GM21447 (cell line): ENCODE results near the gene PLIN4.
"Not testable (repeated sequence)": the region's sequence is repeated elsewhere in the genome, so short reads cannot be mapped to it uniquely, and the experiment has no call there.

Source experiments
- ATAC-seq: cut with Tn5 transposase; IDR thresholded peaks from one replicate; pipeline ENCODE4 v1.9.1; 2021; ENCODE audit not compliant: unreplicated experiment

The PLIN4 gene

DNA sequence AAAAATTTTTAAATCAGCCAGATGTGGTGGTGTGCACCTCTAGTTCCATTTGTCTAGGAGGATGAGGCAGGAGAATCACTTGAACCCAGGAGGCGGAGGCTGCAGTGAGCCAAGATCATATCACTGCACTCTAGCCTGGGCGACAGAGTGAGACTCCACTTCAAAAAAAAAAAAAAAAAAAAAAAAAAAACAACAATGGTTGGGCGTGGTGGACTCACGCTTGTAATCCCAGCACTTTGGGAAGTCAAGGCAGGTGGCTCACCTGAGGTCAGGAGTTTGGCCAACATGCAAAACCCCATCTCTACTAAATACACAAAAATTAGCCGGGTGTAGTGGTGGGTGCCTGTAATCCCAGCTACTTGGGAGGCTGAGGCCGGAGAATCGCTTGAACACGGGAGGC lies 9.1 kb upstream of the PLIN4 start:
- ATAC-seq, result not testable (repeated sequence)

DNA sequence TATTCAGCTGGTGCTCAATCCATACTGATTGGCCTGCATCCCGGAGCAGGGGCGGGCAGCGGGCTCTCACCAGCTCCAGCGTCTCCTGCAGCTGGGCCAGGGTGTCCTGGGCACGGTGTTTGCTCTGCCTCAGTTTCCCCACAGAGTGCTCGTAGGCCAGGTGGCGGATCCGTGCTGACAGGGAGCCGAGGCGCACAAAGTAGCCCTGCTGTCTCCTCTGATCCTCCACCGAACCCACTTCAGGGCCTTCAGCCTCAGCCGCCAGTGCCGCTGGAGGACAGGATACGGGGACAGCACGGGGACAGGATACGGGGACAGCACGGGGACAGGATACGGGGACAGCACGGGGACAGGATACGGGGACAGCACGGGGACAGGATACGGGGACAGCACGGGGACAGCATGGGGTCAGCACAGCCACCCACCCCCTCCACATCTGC lies 7.3 kb upstream of the PLIN4 start:
- ATAC-seq, result no peak

DNA sequence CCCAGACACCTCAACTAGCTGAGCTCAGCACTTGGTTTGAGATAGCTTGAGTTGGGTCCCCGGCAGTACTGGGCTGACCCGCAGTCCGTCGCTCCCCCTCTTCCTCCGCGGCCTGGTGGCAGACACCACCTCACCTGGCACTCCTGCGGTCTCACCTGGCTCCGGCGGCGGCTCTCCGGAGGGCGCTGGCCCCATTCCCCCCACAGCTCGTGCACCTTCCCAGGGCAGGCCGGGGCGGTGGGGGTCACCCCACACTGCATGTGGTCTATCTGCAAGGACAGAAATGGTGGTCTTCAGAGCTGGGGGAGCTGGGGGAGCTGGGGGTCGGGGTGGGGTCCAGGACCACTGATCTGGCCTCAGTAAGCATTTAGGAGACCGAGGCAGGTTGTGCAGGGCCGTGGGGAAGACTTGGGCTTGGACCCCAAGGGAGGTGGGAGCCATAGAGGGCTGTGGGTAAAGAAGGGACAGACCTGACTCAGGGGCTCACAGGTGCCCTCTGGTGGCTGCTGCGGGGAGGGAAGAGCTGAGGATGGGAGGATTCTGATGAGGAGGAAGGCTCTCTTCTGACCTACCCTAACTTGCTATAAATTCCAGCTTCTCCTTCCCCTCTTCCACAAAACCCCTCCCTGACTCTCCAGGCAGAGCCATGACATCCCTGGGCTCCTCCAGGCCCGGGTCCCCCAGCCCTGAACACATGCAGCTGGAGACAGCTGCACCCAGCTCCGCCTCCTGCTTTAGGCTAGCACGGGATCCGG lies 6.7 kb upstream of the PLIN4 start:
- ATAC-seq, result no peak

DNA sequence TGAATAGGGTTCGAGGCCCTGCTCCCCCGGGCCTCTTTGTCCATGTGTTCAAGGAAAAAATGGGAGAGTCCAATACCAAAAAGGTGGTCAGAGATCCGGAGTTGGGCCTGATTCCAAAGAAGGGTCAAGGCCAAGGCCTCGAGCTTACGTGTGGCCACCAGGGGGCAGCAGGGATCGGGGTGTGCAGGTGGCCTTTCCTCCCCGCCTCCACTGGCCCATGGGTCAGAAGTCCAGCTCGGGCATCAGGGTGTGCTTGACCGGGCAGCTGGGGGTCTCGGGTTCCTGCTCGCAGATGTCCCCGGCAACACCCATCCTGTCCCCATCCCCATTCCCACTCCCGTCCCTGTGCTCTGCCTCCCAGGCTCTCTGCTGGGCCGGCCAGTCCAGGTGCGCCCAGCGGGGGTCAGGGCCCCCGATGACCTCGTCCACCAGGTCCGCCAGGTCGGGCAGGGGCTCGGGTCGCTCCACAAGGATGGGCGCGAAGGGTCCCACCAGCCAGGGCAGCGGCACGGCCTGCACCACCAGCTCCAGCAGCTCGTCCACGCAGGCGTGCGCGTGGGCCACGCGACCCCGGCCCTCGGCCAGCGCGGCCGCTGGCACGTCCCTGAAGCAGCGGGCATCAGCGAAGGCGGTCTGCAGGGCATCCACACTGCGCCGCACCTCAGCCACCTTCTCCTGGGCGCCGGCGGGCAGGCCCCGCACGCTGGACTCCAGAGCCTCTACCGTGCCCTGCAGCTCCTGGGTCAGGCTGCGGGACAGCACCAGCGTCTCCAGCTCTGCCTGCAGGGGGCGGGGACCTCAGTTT lies 5.2 kb upstream of the PLIN4 start:
- ATAC-seq, result no peak

DNA sequence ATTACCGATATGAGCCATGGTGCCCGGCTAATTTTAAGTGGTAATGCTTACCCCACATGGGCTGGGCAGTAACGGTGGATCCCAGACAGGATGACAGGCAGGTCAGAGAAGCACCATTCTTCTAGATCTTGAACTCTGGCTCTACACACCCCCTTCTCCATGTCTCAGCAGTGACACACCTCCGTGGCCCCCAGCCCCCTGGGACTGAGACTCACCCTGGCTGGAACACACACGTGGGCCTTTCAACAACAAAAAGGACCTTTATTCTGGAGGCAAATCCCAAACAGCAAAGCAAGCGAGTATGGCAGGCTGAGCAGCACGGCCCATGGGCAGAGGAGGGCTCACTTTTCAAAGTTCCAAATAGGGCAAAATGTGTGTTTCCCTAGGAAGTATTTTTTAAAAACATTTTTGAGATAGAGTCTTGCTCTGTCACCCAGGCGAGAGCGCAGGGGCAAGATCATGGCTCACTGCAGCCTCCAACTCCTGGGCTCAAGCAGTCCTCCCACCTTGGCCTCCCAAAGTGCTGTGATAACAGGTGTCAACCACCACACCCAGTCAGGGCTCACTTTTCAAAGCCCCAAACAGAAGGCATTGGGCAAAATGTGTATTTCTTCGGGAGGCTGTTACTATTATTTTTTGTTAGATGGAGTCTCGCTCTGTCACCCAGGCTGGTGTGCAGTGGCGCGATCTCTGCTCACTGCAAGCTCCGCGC lies 4.2 kb upstream of the PLIN4 start:
- ATAC-seq, result no peak

DNA sequence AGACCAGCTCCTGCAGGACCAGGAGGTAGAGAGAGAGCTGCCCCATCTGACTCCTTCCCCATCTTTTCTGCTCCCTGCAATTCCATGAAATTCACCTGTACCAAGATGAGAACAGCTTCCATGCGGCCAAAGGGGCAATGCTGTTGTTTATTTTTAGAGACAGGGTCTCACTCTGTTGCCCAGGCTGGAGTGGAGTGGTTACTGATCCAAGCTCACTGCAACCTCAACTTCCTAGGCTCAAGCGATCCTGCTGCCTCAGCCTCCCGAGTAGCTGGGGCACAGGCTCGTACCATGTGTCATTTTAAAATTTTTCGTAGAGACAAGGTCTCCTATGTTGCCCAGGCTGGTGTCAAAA lies 3.6 kb upstream of the PLIN4 start:
- no peak for ATAC-seq

DNA sequence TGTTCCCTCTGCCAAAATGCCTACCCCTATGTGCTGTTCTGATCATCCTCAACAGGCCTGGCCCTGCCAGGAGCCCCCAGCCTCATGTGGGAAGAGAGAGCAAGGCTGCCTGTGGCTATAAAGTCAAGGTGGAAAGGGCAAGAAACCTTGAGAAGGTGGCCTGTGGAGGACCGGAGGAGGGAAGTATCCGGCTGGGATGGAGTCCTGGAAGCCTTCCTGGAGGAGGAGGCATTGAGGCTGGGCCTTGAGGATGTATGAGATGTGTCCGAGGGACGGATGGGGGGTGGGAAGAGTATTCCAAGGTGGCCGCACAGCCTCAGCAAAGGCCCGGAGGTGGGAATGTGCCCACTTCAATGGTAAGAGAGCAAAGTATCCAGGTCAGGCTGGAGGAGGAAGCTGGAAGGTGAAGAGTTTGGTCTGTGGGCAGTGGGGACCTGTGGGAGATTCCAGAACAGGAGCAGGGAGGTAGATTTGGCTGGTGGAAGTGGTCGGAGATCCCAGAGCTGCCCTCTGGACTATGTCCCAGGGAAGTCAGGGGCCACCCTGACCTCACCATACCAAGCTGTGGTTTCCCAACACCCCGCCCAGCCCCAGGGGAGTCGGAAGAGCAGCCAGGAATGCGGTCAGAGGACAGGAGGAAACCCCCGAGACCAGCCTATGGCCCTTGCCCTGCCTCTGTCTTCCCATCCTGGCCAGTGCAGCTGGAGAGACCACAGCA lies 3.0 kb upstream of the PLIN4 start:
- no peak for ATAC-seq

DNA sequence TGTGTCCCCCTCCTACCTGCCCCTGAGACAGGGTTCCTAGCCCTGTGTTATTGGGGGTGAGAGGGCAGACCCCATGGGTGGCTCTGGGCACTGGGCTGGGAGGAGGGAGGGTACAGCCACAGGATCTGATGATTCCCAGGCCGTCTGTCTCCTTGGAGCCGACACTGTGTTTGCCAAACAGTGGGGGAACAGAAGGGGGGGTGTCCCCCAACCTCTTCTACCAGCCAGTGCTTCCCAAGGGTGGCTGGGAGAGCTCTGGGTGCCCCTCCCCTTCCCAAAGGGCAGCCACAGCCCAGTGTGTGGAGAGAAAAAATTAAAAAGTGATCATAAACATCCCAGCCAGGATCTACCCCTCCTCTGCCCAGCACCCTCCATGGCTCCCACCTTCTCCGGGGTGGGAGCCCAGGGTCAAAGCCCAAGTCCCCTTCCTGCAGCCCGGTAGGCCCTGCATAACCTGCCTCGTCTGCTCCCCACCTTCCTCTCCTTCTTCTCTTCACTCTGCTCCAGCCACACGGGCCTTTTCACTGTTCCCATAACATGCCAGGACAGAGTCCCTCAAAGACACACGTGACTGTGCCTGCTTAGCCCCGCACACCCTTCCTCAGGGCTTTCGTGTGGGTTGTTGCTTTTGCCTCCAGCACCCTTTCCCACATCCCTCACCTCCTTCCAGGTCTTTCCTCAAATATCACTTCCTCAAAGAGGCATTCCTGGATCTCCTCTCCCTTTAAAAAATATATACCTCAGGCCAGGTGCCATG lies 1.4 kb upstream of the PLIN4 start:
- ATAC-seq, result no peak

DNA sequence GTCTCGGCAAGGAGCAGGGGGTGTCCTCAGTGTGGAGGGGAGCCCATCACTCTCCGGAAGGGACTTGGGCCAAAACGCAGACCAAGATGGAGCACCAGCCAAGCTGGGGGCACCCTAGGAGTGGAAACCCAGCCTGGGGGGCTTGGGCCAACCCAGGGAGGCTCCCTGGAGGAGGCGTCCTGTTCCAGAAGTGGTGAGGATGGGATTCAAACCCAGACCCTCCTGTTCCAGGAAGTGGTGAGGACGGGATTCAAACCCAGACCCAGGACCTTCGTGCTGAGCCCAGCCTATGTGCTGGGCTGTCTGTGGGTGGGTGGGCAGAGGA lies 848 bp upstream of the PLIN4 start:
- ATAC-seq, result no peak

DNA sequence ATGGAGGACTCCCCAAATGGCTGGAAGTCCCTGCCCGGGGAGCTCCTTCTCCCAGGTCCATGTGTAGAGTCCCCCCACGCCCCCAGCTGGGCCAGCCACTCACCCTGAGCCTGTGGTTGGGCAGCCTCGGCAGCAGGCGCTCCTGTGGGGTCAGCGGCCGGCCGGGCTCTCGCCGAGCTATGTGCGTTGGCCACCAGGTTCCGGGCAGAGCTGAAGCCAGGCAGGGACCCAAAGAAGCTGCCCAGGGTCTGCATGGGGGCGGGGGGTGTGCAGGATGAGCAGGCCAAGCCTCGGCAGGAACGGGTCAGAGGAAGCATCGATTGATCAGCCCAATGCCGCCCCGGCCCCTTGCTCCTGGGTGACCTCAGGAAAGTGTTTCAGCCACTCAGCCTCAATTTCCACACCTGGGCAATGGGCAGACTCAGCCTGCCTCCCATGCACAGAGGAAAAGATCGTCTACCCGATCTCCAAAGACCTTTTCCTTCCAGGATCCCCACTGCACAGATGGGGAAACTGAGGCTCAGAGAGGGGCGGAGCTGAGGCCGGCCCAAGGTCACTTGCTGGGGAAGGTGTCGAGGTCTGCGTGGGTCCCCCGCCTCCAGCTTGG lies 732 bp downstream of the PLIN4 start:
- no peak for ATAC-seq

DNA sequence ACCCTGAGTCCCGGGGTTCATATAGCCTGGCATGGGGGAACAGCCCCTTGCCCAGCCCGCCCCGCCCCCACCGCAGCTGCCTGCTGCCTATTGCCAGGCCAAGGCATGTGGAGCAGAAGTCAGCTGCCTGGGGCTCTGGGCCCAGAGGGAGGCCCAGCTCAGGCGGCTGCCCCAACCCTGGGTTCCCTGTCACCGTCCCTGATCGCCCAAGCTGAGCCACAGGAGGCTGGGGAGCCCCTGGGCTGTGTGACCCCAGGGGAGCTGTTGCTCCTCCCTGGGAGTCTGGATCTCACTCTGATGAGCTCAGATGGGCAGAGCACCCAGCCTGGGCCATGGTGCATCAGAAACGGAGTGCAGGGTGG lies 1.4 kb downstream of the PLIN4 start:
- ATAC-seq, result no peak

DNA sequence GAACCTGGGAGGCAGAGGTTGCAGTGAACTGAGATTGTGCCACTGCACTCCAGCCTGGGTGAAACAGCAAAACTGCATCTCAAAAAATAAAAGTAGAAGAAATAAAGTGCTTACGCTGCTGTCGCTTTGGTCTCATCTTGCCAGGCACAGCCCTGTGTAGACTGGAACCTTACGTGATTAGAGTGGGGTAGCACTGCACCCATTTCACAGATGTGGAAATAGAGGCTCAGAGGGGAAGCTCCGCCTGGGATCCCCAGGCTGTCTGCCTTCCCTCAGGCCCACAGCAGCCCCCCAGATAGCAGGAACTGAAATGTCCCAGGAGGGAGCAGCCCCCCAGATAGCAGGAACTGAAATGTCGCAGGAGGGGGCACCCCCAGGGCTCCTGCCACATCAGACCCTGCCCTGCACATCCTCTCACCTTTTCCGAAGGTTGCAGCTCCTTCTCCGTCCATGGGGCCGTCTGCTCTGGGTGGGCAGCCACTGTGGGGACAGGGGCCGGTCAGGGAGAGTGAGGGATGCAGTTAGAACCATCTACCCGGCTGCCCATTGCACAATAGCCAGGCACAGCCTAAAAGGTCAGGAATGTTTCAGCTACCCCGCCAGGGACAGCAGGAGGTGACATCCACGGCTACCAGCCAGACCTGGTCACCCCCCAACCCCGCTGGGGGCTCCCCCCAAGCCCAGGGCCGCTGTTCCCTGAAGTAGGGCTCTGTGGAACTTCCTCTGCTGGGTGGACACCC lies 1.9 kb downstream of the PLIN4 start:
- no peak for ATAC-seq

DNA sequence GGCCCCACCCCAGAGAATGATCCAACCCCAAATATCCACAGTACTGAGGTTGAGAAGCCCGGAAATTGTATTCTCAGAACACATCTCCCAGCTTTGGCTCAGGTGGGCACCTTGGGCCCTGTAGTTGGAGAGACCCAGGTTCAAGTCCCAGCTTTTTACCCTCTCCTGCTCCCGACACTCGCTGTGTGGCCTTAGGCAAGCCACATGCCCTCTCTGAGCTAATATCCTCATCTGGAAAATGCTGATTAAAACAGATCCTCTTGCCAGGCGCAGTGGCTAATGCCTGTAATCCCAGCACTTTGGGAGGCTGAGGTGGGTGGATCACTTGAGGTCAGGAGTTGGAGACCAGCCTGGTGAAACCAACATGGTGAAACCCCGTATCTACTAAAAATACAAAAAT lies 2.6 kb downstream of the PLIN4 start:
- ATAC-seq, result no peak

DNA sequence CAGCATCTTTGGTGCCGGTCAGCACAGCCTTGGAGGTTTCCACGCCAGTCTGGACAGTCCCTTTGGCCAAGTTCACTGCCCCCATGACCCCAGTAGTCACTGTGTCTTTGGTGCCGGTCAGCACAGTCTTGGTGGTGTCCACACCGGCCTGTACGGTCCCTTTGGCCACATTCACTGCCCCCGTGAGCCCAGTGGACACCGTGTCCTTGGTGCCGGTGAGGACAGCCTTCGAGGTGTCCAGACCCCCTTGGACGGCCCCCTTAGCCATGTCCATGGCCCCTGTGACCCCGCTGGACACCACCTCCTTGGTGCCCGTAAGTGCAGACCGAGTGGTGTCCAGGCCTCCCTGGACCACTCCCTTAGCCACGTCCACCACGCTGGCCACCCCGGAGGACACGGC lies 5.0 kb downstream of the PLIN4 start:
- no peak for ATAC-seq

DNA sequence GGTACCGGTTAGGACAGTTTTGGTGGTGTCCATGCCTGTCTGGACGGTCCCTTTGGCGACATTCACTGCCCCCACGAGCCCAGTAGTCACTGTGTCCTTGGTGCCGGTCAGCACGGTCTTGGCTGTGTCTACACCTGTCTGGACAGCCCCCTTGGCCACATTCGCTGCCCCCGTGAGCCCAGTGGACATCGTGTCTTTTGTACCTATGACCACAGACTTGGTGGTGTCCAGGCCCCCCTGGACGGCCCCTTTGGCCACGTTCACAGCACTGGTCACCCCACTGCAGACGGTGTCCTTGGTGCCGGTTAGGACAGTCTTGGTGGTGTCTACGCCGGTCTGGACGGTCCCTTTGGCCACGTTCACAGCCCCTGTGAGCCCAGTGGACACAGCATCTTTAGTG lies 6.2 kb downstream of the PLIN4 start:
- ATAC-seq, result no peak

DNA sequence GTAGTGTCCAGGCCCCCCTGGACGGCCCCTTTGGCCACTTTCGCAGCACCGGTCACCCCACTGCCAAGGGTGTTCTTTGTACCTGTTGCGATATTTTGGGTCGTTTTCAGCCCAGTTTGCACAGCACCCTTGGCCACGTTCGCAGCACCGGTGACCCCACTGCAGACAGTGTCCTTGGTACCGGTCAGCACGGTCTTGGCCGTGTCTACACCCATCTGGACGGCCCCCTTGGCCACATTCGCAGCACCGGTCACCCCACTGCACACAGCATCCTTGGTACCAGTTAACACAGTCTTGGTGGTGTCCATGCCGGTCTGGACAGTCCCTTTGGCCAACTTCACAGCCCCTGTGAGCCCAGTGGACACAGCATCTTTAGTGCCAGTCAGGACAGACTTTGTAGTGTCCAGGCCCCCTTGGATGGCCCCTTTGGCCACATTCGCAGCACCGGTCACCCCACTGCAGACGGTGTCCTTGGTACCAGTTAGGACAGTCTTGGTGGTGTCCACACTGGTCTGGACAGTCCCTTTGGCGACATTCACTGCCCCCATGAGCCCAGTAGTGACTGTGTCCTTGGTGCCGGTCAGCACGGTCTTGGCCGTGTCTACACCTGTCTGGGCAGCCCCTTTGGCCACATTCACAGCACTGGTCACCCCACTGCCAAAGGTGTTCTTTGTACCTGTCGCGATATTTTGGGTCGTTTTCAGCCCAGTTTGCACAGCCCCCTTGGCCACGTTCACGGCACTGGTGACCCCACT lies 6.8 kb downstream of the PLIN4 start:
- no peak for ATAC-seq

DNA sequence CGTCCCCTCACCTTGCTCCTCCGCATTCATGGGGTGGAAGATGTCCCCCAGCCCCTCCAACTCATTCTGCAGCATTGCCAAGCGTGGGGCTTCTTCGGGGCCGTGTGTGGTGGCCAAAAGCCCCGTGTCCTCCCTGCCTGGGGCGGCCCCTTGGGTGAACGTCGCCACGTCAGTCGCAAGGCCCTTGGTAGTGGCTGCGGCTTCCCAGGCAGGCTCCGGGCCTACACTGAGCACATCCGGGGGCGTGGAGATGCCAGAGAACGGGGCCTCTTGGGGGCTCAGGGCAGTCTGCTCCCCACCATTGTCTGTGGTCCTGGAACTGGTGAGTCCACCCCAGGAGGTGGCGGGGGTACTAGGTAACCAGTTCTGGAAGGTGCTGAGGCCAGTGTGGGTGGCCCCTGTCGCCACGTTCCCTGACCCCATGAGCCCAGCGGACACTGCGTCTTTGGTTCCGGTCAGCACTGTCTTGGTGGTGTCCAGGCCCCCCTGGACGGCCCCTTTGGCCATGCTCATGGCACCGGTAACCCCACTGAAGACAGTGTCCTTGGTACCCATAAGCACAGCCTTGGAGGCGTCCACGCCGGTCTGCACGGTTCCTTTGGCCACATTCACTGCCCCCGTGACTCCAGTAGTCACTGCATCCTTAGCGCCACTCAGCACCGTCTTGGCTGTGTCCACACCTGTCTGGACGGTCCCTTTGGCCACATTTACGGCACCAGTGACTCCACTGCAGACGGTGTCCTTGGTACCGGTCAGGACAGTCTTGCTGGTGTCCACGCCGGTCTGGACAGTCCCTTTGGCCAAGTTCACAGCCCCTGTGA lies 7.6 kb downstream of the PLIN4 start:
- no peak for ATAC-seq

DNA sequence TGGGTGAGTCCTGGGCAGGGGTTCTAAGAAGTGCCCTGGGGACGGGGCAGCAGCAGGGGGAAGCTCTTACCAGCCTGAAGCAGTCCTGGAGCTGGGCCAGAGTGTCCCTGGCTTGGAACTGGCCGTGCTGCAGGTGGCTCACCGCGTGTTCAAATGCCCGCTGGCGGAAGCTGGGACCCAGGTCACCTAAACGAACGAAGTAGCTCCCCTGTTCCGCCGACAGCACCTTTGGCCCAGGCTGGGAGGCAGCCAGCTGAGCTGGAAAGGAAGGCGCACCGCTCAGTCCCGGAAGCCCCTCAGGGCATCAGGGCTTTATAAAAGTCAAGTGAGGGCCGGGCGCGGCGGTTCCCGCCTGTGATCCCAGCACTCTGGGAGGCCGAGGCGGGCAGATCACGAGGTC lies 9.6 kb downstream of the PLIN4 start:
- no peak for ATAC-seq
